HUDEP-2 (cell line): ENCODE data around the gene NANOS3.
"Not testable (repeated sequence)": the region's sequence is repeated elsewhere in the genome, so short reads cannot be mapped to it uniquely, and the experiment has no call there.

Source experiments
- DNase-seq, 76 experiments: peaks; one replicate each; lab custom pipeline; 2025; ENCODE audit not compliant: unreplicated experiment in 76 of 76; lab: John Stamatoyannopoulos, UW

The NANOS3 gene

GRCh38 chr19:13842291-13843103 is 34.4 kb upstream of the NANOS3 start:
- peak in 58 of 76 experiments; percentile 28 to 76 (median 61) for DNase-seq

- peak in 31 of 76 experiments; percentile 14 to 71 (median 36) for DNase-seq
Measured at GRCh38 chr19:13843104-13843921, 33.6 kb upstream of the NANOS3 start.

GRCh38 chr19:13844130-13844631 is 32.8 kb upstream of the NANOS3 start:
- DNase-seq, result no peak

GRCh38 chr19:13846557-13847406 is 30.2 kb upstream of the NANOS3 start:
- peak in 69 of 76 experiments; percentile 50 to 99 (median 80) for DNase-seq

GRCh38 chr19:13847407-13848339 is 29.3 kb upstream of the NANOS3 start:
- DNase-seq, result peak in 71 of 76 experiments; percentile 47 to 94 (median 84)

GRCh38 chr19:13848340-13848677 is 28.6 kb upstream of the NANOS3 start:
- DNase-seq, result no peak

GRCh38 chr19:13848798-13849676 is 27.9 kb upstream of the NANOS3 start:
- DNase-seq, result peak in 1 of 76 experiments; percentile 31

GRCh38 chr19:13849991-13850909 is 26.7 kb upstream of the NANOS3 start:
- peak in 64 of 76 experiments; percentile 33 to 92 (median 75) for DNase-seq

GRCh38 chr19:13850910-13851733 is 25.8 kb upstream of the NANOS3 start:
- DNase-seq, result peak in 64 of 76 experiments; percentile 22 to 88 (median 68)

GRCh38 chr19:13851734-13852114 is 25.2 kb upstream of the NANOS3 start:
- not testable (repeated sequence) for DNase-seq

GRCh38 chr19:13852171-13852707 is 24.7 kb upstream of the NANOS3 start:
- not testable (repeated sequence) for DNase-seq

- DNase-seq, result peak in 44 of 76 experiments; percentile 16 to 74 (median 48)
Measured at GRCh38 chr19:13856497-13856896, 20.4 kb upstream of the NANOS3 start.

GRCh38 chr19:13859361-13859880 is 17.5 kb upstream of the NANOS3 start:
- DNase-seq, result peak in 7 of 76 experiments; percentile 15 to 38 (median 27)

- no peak for DNase-seq
Measured at GRCh38 chr19:13860679-13861391, 16.1 kb upstream of the NANOS3 start.

- no peak for DNase-seq
Measured at GRCh38 chr19:13861392-13861713, 15.6 kb upstream of the NANOS3 start.
